Middle frontal gyrus (tissue), 1 donor: ENCODE measurements around the gene HCFC1.

Experiments
- DNase-seq: peaks from one replicate; pipeline ENCODE4 v3.0.0-alpha.2; 2015; ENCODE audit warnings: low spot score; ENCODE audit errors: extremely low spot score

Gene HCFC1

DNA sequence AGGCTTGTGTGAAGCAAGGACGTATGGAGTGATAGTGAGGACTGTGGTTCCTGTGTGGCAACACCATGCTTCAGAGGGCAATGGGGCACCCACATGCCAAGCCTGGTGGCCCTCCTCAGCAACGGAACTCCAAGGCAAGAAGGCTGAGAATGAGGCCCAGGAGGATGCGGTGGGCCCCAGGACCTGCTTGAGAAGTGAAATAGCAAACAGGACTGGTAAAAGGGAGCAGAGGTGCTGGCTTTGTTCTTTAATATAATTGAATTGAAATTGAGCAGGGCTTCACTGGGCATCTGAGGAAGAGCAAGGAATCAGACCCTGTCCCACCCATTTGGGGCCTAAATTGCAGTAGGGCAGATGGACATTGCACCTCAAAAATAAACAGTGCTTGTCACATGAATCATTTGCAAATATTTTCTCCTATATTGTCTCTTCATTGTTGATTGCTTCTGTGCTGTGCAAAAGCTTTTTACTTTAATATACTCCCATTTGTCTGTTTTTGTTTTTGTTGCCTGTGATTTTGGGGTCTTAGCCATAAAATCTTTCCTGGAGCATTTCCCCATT lies 3.2 kb upstream of the HCFC1 start:
- no peak for DNase-seq

GRCh38 chrX:153974003-153974725 lies 2.5 kb upstream of the HCFC1 start:
- no peak for DNase-seq

DNA sequence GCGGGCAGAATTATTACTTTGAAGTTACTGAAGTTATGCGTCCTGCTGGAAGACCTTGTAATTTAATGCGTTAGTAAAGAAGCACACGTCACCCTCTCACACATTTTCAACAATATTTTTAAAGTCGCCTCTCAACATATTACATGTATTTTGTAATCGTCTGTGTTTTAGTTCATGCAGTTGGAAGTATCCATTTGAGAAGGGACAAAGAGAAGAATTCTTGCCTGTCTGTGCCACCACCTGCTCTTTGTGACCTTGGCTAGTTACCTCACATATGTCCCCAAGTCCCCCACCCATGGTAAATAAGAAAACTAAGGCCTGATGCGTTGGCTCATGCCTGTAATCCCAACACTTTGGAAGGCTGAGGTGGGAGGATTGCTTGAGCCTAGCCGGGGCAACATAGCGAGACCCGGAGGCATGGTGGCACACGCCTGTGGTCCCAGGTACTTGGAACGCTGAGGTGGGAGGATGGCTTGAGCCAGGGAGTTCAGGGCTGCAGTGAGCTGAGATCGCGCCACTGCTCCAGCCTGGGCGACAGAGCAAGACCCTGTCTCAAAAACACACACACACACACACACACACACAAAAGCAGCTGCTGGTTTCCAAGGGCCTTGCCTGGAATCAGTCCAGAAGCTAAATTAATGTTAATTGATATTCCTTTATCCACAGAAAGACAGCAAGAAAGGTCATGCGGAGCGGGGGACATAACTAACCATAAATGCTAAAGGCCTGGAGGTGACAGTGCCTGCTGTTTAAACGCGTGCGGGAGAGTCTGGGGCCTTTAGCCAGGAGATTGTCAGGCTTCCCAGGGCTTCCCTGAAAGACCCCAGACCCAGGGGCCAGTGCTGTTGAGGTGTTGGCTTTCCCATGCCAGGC lies 1.7 kb upstream of the HCFC1 start:
- DNase-seq, result no peak

DNA sequence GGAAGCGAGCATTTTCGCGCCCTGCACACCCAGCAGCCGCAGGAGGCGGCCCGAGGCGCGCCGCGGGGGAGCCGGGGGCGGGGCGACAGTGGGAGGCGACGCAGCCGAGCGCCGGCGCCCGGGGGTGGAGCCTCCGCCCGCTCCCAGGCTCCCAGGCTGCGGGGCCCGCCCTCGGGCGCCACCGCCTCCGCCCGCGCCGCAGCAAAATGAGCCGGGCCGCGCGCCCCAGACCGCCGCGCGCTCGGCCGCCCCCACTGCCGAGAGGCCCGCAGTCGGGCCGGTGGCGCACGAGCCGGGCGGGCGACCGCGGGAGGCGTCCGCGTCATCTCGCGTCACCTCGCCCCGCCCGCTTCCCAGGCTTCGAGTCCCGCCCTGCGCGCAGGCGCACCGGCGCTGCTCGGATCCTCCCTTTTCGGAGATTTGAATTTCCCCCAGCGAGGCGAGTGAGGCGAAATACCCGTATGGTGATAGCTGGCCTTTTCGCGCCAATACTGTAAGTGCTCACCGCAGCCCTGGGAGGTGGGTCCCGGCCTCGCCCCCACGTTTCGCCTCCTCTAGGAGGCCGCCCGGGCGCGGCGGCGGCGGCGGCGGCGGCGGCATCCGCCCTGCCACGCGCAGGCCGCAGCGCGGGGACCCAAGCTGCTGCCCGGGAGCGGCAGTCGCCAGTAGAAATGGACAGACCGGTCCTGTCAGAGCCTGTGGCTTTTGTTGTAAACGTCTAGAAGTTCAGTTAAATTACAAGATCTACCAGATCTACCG lies 929 bp upstream of the HCFC1 start, which contains the start of gene TMEM187:
TSS of gene TMEM187 (plus strand) at position 387 of the 759 bp plus-strand sequence. CDS start 9,309 bp downstream, outside the sequence.
- peak; percentile 77 for DNase-seq

DNA sequence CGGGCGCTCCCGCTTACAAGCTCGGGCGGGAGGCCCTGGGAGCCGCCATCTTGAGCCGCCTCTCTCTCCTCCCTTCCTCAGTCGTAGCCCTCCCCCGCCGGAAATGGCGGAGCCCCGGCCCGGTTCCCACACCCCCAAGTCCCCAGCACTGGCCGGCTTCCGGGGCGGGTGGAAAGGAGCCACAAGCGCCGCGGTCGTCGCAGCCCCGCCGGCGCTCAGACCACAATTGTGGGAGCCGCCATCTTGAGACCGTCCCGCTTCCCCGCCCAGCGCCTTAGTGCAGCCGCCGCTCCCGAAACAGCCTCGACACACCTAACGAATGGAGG lies 531 bp downstream of the HCFC1 start:
- peak; percentile 79 for DNase-seq

DNA sequence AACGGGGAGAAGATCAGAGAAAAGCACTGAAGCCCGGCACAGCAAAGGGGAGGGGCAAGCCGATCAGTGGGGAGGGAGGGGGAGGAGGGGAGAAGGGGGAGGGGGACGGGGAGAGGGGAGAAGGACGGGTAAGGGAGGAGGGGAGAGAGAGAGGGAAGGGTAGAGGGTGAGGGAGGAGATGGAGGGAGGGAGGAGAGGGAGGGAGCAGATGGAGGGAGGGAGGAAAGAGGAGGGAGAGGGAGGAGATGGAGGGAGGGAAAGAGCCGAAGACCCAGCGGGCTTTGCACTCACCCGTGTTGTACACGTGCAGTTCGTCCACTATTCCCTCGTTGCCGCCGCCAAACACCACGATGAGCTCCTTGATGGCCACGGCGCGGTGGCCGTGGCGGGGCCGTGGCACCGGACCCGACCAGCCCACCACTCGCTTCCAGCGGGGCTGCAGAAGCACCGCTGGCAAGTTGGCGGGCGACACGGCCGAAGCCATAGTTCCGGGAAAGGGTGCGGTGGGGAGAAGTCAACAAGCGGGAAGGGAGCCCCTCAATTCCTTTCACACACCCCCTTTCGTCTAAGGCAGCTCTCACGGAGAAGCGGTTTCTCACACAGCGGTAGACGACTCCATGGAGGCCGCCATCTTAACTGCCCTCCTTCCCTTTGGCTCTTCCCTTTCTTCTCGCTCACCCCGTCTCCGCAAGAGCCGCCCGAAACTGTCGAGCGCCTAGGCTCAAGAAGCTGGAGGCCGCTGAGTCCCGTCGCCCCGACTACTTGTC lies 1.1 kb downstream of the HCFC1 start:
- DNase-seq, result no peak

DNA sequence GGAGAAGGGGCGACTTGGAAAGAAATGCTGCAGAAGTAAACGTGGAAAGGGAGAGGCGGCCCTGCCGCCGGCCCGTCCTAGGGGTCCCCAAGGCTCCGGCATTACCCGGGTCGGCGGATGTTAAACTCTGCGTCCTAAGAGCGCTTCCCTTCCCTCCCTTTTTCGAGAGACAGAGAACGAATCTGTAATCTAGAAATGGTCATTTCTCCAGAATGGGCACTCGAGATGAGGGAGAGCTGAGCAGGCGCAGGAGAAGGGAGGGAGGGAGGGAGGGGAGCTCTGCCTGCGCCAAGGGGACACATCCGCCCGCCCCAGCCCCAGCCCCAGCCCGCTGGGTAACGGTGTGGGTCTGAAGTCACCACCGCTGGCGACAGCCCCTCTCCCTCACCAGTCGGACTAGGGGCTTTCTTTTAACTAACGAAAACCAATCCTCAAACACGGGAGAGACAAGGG lies 1.7 kb downstream of the HCFC1 start:
- peak; percentile 13 for DNase-seq

DNA sequence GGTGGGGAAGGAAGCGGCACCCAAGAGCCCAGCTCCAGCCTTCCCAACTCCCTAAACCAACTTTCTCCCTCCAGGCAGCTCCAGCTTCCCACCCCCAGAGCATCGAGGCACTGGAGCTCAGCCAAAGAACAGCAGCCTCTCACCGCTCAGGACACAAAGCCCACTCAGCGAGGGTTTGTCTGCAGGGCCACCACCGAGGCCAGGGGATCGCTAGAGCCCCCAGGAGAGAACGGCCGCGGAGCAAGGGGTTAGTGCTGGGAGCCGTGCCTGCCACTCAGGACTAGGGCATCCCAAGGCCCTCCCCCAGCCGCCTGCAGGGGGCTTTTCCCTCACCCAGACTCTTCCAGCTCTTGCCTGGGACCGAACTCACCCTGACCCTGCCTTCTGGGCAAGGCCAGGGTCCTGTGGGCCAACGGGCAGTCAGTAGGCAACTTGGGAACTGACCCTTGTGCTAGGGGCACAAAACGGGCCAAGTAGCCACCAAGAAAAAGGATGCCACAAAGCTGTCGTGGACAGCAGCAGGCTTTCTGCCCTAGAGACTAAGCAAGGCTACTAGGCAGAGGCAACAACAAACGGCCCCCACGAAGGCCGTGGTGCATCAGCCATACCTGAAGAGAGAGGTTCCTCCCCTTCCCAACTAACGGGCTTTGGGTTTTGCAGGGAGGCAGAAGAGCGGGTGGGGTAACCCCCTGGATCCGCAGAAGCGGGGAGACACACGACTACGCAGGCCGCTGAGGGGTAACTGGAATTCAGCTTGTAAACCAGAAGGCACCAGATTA lies 2.3 kb downstream of the HCFC1 start:
- DNase-seq, result no peak

DNA sequence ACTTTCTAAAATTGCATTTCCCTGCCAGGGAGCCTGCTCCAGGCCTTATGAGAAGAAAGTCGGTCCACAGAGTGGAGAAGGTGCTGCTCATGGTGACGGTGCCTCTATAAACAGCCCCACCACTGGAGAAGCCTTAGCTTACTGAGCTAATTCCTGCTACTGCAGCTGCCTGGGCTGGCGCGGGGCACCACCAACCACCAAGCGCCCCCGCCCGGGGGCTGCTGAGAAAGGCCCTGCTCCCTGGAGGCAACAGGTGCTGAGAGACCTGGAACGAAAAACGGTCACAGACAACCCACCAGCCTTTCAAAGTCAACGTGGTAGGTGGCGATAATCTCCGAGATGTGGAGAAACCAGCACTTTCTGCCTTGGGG lies 2.9 kb downstream of the HCFC1 start:
- DNase-seq, result no peak

DNA sequence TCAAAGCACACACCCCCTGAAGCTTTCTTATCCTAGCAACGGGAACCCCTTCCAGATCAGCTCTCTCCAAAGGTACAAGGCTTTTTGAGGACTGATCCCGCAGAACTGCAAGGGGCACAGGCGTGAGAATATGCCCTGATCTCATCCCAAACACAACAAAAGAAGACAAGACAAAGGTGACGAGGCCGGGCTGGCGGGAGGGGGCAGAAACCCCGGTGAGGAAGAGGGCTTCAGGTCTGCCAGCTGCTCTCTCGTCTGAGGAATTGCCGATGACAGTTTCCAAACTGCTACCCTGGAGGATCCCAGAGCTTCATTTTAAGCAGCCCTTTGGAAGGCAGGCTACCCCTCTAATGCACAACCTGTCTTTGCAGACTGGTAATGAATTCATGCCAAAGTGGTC lies 3.4 kb downstream of the HCFC1 start:
- DNase-seq, result no peak

DNA sequence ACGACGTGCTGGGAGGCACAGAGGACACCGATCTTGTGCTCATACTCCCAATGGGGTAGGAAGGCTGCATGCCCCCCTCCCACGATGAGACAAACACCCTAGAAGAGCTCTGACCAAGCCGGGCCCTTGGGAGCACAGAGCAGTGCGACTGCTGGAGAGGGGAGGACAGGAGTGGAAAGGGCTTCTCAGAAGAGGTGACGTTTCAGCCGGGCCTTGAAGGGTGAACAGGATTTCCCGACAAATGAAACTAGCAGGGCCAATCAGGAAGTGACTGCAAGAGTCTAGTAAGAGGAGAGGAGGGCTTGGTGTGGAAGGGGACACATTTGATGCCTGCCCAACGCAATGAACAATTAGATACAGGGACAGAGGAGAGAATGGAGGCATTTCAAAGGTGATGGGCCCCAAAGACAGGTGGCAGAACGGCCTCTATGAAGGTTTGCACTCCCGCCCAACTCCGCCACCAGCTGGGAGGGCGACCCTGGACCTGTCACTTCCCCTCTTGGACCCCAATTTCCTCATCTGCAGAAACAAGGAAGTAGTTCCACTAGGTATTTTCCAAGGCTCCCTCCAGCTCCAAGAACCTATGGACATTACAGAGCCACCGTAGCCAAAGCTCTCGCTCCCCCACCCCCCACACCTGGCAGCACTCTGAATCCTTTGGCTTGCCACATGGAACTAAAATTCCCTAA lies 3.9 kb downstream of the HCFC1 start:
- no peak for DNase-seq

- no peak for DNase-seq
These were observed 4.6 kb downstream of the HCFC1 start for GRCh38 chrX:153966841-153967535.

- no peak for DNase-seq
These were observed 5.3 kb downstream of the HCFC1 start for GRCh38 chrX:153966283-153966688.

GRCh38 chrX:153965406-153965805 lies 6.2 kb downstream of the HCFC1 start:
- no peak for DNase-seq

GRCh38 chrX:153964105-153964504 lies 7.5 kb downstream of the HCFC1 start:
- no peak for DNase-seq

DNA sequence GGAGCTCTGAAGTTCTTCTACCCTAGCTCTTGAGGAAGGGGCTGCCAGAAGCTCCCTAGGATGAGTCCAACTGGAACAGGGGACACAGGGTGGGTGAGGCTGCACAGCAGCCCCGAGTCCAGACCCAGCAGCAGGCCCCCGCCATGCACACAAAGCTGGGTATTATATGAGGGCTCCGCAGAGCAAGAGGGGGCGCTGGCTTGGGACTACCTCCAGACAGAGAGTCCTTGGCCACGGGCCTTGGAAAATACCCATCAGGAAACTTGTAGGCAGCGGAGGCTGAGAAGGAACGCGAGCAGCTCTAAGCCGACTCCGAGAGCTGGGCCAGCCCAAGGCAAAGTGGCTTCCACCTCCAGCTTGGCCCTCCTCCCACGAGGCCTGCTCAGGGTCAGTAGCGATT lies 8.1 kb downstream of the HCFC1 start:
- no peak for DNase-seq

- no peak for DNase-seq
These were observed 10.3 kb downstream of the HCFC1 start for GRCh38 chrX:153961292-153961691.

- DNase-seq, result no peak
These were observed 10.8 kb downstream of the HCFC1 start for GRCh38 chrX:153960786-153961185.

DNA sequence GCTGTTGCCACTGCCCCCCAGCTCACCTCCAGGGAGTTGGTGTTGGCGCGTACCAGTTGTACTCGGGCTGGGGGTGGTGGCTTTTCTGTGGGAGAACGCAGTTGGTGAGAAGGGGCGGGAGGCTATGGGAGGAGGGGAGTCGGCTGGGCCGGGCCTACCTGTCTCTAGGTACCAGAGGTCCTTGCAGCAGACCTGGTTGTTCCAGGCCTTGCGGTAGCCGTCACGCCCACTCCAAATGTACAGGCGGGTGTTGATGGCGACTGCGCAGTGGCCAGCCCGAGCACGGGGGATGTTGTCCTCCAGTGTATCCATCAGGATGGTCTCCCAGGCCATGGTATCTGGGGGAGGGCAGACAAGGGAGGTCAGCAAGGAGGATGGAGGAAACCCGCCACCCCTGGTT lies 11.5 kb downstream of the HCFC1 start:
- DNase-seq, result no peak
